ENCODE data around the gene ABCB6.

- TF ChIP-seq POLR2A (IDR thresholded peaks at IDR 0.05; ENCODE audit: low read length) (no peak), GATA1 (IDR thresholded peaks at IDR 0.05; ENCODE audit: low read depth, low read length) (no peak)
These were observed 34.6 kb downstream of the ABCB6 start for GRCh38 chr2:219184121-219184520.

Data from erythroblast (primary cell).